Endometrial microvascular endothelial cells (primary cell): ENCODE measurements around the gene LAMA3. TPM values are rescaled to one million over a fixed set of nuclear protein-coding genes. Genes with fewer than 3 reads are reported as not detected.

Source experiments
- in situ Hi-C: cut with HindIII; loops from 2 replicates; pipeline ENCODE4 v1.10.0; 2017; ENCODE audit warnings: low sequenced_read_pairs, low pct_unique_long_range_greater_than_20kb; ENCODE audit errors: inconsistent ontology term
- total RNA-seq: library from RNA; depleted of rRNA; stranded (reverse); fragments of >200 nt; gene quantifications from one replicate; pipeline ENCODE4 v1.2.3, GENCODE V29; 2015; ENCODE audit errors: inconsistent ontology term

Gene LAMA3
- 9.7 TPM for total RNA-seq

- in situ Hi-C loops = no loop called here
These were observed at the start of gene LAMA3 for GRCh38 chr18:23689031-23689615. TSS of gene LAMA3 (plus strand) at chr18:23689453. CDS start at chr18:23689684, 231 bp downstream.

- in situ Hi-C loops = no loop called here
These were observed 49.2 kb upstream of the LAMA3 start for GRCh38 chr18:23640052-23640451.

- in situ Hi-C loops = no loop called here
These were observed 48.0 kb upstream of the LAMA3 start for GRCh38 chr18:23641143-23641720.

- in situ Hi-C loops = no loop called here
These were observed 47.2 kb upstream of the LAMA3 start for GRCh38 chr18:23641937-23642666.

GRCh38 chr18:23643815-23644490 is 45.3 kb upstream of the LAMA3 start:
- in situ Hi-C loops = no loop called here

GRCh38 chr18:23645568-23646175 is 43.6 kb upstream of the LAMA3 start:
- in situ Hi-C loops = no loop called here

- in situ Hi-C loops = no loop called here
These were observed 43.0 kb upstream of the LAMA3 start for GRCh38 chr18:23646282-23646681.

- in situ Hi-C loops = no loop called here
These were observed 40.8 kb upstream of the LAMA3 start for GRCh38 chr18:23648456-23648855.

- in situ Hi-C loops = no loop called here
These were observed 40.2 kb upstream of the LAMA3 start for GRCh38 chr18:23648940-23649607.

- in situ Hi-C loops = no loop called here
These were observed 38.0 kb upstream of the LAMA3 start for GRCh38 chr18:23650968-23651927.

GRCh38 chr18:23652232-23652631 is 37.0 kb upstream of the LAMA3 start:
- in situ Hi-C loops = no loop called here

- in situ Hi-C loops = no loop called here
These were observed 31.0 kb upstream of the LAMA3 start for GRCh38 chr18:23658285-23658684.

- in situ Hi-C loops = no loop called here
These were observed 27.4 kb upstream of the LAMA3 start for GRCh38 chr18:23661735-23662308.

- in situ Hi-C loops = no loop called here
These were observed 26.7 kb upstream of the LAMA3 start, which contains the start of gene ANKRD29 for GRCh38 chr18:23662309-23663263. TSS of gene ANKRD29 (minus strand) at chr18:23662911. CDS start at chr18:23662730, 181 bp downstream.

- in situ Hi-C loops = no loop called here
These were observed 24.6 kb upstream of the LAMA3 start for GRCh38 chr18:23664674-23665073.

- in situ Hi-C loops = no loop called here
These were observed 22.1 kb upstream of the LAMA3 start for GRCh38 chr18:23667114-23667513.
